HG03354 (cell line): ENCODE data around the gene ASPA.
"Not testable (repeated sequence)": the region's sequence is repeated elsewhere in the genome, so short reads cannot be mapped to it uniquely, and the experiment has no call there.

Experiments
- ATAC-seq: cut with Tn5 transposase; IDR thresholded peaks from one replicate; pipeline ENCODE4 v1.9.1; 2021; ENCODE audit warnings: mild to moderate bottlenecking; ENCODE audit not compliant: unreplicated experiment, poor library complexity, severe bottlenecking

ASPA gene

GRCh38 chr17:3475812-3476610, at the start of gene ASPA:
TSS of gene ASPA (plus strand) at chr17:3475997. CDS start at chr17:3476160, 163 bp downstream.
- no peak for ATAC-seq

- not testable (repeated sequence) for ATAC-seq
Measured at GRCh38 chr17:3433215-3433614, 42.6 kb upstream of the ASPA start.

GRCh38 chr17:3433741-3434140, 42.1 kb upstream of the ASPA start, which contains the start of gene OR1E2:
TSS of gene OR1E2 (minus strand) at chr17:3433841. CDS start at chr17:3433841, 0 bp downstream.
- no peak for ATAC-seq

GRCh38 chr17:3438368-3438767, 37.4 kb upstream of the ASPA start:
- ATAC-seq = no peak

GRCh38 chr17:3440451-3440850, 35.3 kb upstream of the ASPA start:
- ATAC-seq = no peak

- no peak for ATAC-seq
Measured at GRCh38 chr17:3447625-3448024, 28.2 kb upstream of the ASPA start.

GRCh38 chr17:3448059-3448665, 27.6 kb upstream of the ASPA start:
- no peak for ATAC-seq

GRCh38 chr17:3466355-3466754, 9.4 kb upstream of the ASPA start:
- ATAC-seq = not testable (repeated sequence)

GRCh38 chr17:3469529-3469928, 6.3 kb upstream of the ASPA start:
- ATAC-seq = no peak

- no peak for ATAC-seq
Measured at GRCh38 chr17:3471599-3471998, 4.2 kb upstream of the ASPA start, which contains the start of gene SPATA22. TSS of gene SPATA22 (minus strand) at chr17:3471819. CDS start at chr17:3469325, 2,494 bp downstream.

GRCh38 chr17:3472137-3472536, 3.7 kb upstream of the ASPA start:
- ATAC-seq = no peak

GRCh38 chr17:3474212-3474611, 1.6 kb upstream of the ASPA start:
- no peak for ATAC-seq

- no peak for ATAC-seq
Measured at GRCh38 chr17:3475251-3475685, 529 bp upstream of the ASPA start.

- ATAC-seq = no peak
Measured at GRCh38 chr17:3479988-3480387, 4.2 kb downstream of the ASPA start.

GRCh38 chr17:3482852-3483251, 7.1 kb downstream of the ASPA start:
- ATAC-seq = no peak

GRCh38 chr17:3485481-3486068, 9.8 kb downstream of the ASPA start:
- ATAC-seq = no peak

GRCh38 chr17:3497101-3497500, 21.3 kb downstream of the ASPA start:
- ATAC-seq = no peak

GRCh38 chr17:3501344-3501743, 25.5 kb downstream of the ASPA start:
- no peak for ATAC-seq

GRCh38 chr17:3502466-3502865, 26.7 kb downstream of the ASPA start:
- no peak for ATAC-seq

GRCh38 chr17:3503285-3503684, 27.5 kb downstream of the ASPA start:
- no peak for ATAC-seq

- ATAC-seq = no peak
Measured at GRCh38 chr17:3505008-3505407, 29.2 kb downstream of the ASPA start.
